CD4-positive, alpha-beta memory T cell (primary cell): ENCODE measurements around the gene TOB2. TPM values are rescaled to one million over a fixed set of nuclear protein-coding genes. Genes with fewer than 3 reads are reported as not detected.

Source experiments
- CTCF ChIA-PET: fragments of 350-600 bp; sonication (Branson Sonifier 250); formaldehyde crosslinking; loops from one replicate; lab custom pipeline; 2021; ENCODE audit warnings: inconsistent platforms; ENCODE audit not compliant: partially characterized antibody; lab: Charles Lee
- POLR2A ChIA-PET: fragments of 350-600 bp; sonication (Branson Sonifier 250); formaldehyde crosslinking; loops from one replicate; lab custom pipeline; 2021; ENCODE audit not compliant: partially characterized antibody; lab: Charles Lee
- DNase-seq, 5 donors: peaks; one replicate each; pipeline versions ENCODE4 v3.0.0 to v3.0.0-alpha.2; 2020 to 2022; ENCODE audit warnings: mixed read lengths in 1 of 5
- H3K27ac ChIP-seq: one replicate; pipeline ENCODE4 v1.7.0; 2013; ENCODE audit warnings: low read depth, low read length
- H3K27me3 ChIP-seq: 2 replicates; pipeline ENCODE4 v1.7.0; 2013; ENCODE audit warnings: mild to moderate bottlenecking, low read length, moderate library complexity; ENCODE audit not compliant: insufficient read depth
- H3K36me3 ChIP-seq: 2 replicates; pipeline ENCODE4 v1.7.0; 2013; ENCODE audit warnings: mild to moderate bottlenecking, low read length, moderate library complexity; ENCODE audit not compliant: insufficient read depth
- H3K4me1 ChIP-seq: 2 replicates; pipeline ENCODE4 v1.7.0; 2013; ENCODE audit warnings: mild to moderate bottlenecking, low read length, moderate library complexity; ENCODE audit not compliant: insufficient read depth
- H3K4me3 ChIP-seq, 2 donors: one replicate each; pipeline ENCODE4 v1.7.0; 2013; ENCODE audit warnings: low read length in 2 of 2, mild to moderate bottlenecking in 1 of 2
- H3K9me3 ChIP-seq, 2 donors: one replicate each; pipeline ENCODE4 v1.7.0; 2013; ENCODE audit warnings: low read length in 2 of 2, control low read depth in 1 of 2; ENCODE audit not compliant: control insufficient read depth in 1 of 2
- H3K27ac Mint-ChIP-seq, 7 donors: one replicate each; pipeline ENCODE4 v1.8.0; 2020 to 2021; ENCODE audit warnings: mixed read lengths in 7 of 7, mild to moderate bottlenecking in 6 of 7, inconsistent platforms in 3 of 7, moderate library complexity in 3 of 7
- H3K27me3 Mint-ChIP-seq, 2 donors: one replicate each; pipeline ENCODE4 v1.8.0; 2020 to 2021; ENCODE audit warnings: mixed read lengths in 2 of 2
- H3K36me3 Mint-ChIP-seq, 2 donors: one replicate each; pipeline ENCODE4 v1.8.0; 2020 to 2021; ENCODE audit warnings: mixed read lengths in 2 of 2, inconsistent platforms in 1 of 2, mild to moderate bottlenecking in 1 of 2
- H3K4me1 Mint-ChIP-seq, 4 donors: one replicate each; pipeline ENCODE4 v1.8.0; 2020 to 2021; ENCODE audit warnings: mixed read lengths in 4 of 4, mild to moderate bottlenecking in 1 of 4
- H3K4me3 Mint-ChIP-seq, 8 donors: one replicate each; pipeline ENCODE4 v1.8.0; 2020 to 2021; ENCODE audit warnings: mixed read lengths in 8 of 8, mild to moderate bottlenecking in 7 of 8, moderate library complexity in 6 of 8, inconsistent platforms in 3 of 8
- H3K9me3 Mint-ChIP-seq, 8 donors: one replicate each; pipeline ENCODE4 v1.8.0; 2020 to 2021; ENCODE audit warnings: mixed read lengths in 8 of 8, mild to moderate bottlenecking in 5 of 8, inconsistent platforms in 3 of 8, moderate library complexity in 1 of 8
- intact Hi-C: fragments of 100-400 bp; cut with micrococcal nuclease; formaldehyde crosslinking; loops from one replicate; pipeline ENCODE4 v1.15.1; 2023
- polyA plus RNA-seq, 2 donors: library from polyadenylated mRNA; unstranded; fragments of 300-500 nt; fragmentation: Illumina TruSeq; gene quantifications; one replicate each; pipeline ENCODE4 v1.2.3, GENCODE V29; 2021
- total RNA-seq, 2 experiments: library from RNA; stranded (reverse); gene quantifications; one replicate each; pipeline ENCODE4 v1.2.3, GENCODE V29; 2021

Gene TOB2
- total and polyA plus RNA-seq, 4 experiments from 2014 or later = 9.6 to 38.7 (median 32.0) TPM

GRCh38 chr22:41485033-41485432 is 38.4 kb upstream of the TOB2 start:
- POLR2A ChIA-PET = no interaction called here

GRCh38 chr22:41482319-41482935 is 35.8 kb upstream of the TOB2 start:
- peaks cover 9% of the 10 kb centered on the region for H3K4me1 ChIP-seq
- peaks cover 24 to 61% (median 38%) of the 10 kb centered on the region in 4 donors for H3K4me1 Mint-ChIP-seq
- H3K9me3 ChIP-seq = no peaks in the 10 kb centered on the region
- ChIA-PET POLR2A (interaction anchor here (0.6 kb wide), 1 partner anchor 244 kb away, joined by 4 read pairs; no protein-coding TSS in a partner anchor), CTCF (interaction anchor here (1.1 kb wide), 1 partner anchor 9 kb away, joined by 3 read pairs; no protein-coding TSS in a partner anchor)
- peaks cover 0 to 9% of the 10 kb centered on the region in 2 donors for H3K36me3 Mint-ChIP-seq
- no peaks in the 10 kb centered on the region for H3K36me3 ChIP-seq
- no peak for DNase-seq
- no peak overlapping the region for H3K4me3 Mint-ChIP-seq
- H3K27me3 Mint-ChIP-seq = no peaks in the 10 kb centered on the region
- intact Hi-C loops = no loop called here
- no peak overlapping the region for H3K4me3 ChIP-seq
- H3K27me3 ChIP-seq = no peaks in the 10 kb centered on the region
- no peak overlapping the region for H3K27ac ChIP-seq
- peak overlapping the region in 3 of 7 donors; percentile 49 to 87 (median 77) for H3K27ac Mint-ChIP-seq
- no peaks in the 10 kb centered on the region for H3K9me3 Mint-ChIP-seq

More at GRCh38 chr22:41485033-41485432, 38.4 kb upstream of the TOB2 start:
- Histone ChIP-seq H3K4me3 (no peak overlapping the region), H3K9me3 (no peaks in the 10 kb centered on the region), H3K36me3 (no peaks in the 10 kb centered on the region), H3K27ac (no peak overlapping the region), H3K27me3 (no peaks in the 10 kb centered on the region), H3K4me1 (peaks cover 9% of the 10 kb centered on the region)
- intact Hi-C loops = no loop called here
- H3K27ac Mint-ChIP-seq = peak overlapping the region in 2 of 7 donors; percentile 59 to 64
- peaks cover 31 to 70% (median 42%) of the 10 kb centered on the region in 4 donors for H3K4me1 Mint-ChIP-seq
- DNase-seq = no peak
- H3K27me3 Mint-ChIP-seq = no peaks in the 10 kb centered on the region
- peaks cover 0 to 9% of the 10 kb centered on the region in 2 donors for H3K36me3 Mint-ChIP-seq
- CTCF ChIA-PET = interaction anchor here (1.1 kb wide), 1 partner anchor 48 kb away, joined by 3 read pairs; no protein-coding TSS in a partner anchor
- H3K4me3 Mint-ChIP-seq = no peak overlapping the region
- no peaks in the 10 kb centered on the region for H3K9me3 Mint-ChIP-seq

- Mint-ChIP-seq H3K27me3 (no peaks in the 10 kb centered on the region), H3K27ac (peak overlapping the region in 1 of 7 donors; percentile 25), H3K4me3 (no peak overlapping the region), H3K36me3 (peaks cover 0 to 9% of the 10 kb centered on the region in 2 donors), H3K9me3 (no peaks in the 10 kb centered on the region), H3K4me1 (peaks cover 21 to 56% (median 35%) of the 10 kb centered on the region in 4 donors)
- Histone ChIP-seq H3K9me3 (no peaks in the 10 kb centered on the region), H3K27me3 (no peaks in the 10 kb centered on the region), H3K27ac (no peak overlapping the region), H3K36me3 (no peaks in the 10 kb centered on the region), H3K4me1 (peaks cover 9% of the 10 kb centered on the region), H3K4me3 (no peak overlapping the region)
- intact Hi-C loops = no loop called here
- ChIA-PET CTCF (interaction anchor here (0.7 to 1.1 kb wide), 2 partner anchors 9 to 14 kb away, joined by 3 read pairs; no protein-coding TSS in a partner anchor), POLR2A (interaction anchor here (0.6 kb wide), 1 partner anchor 243 kb away, joined by 4 read pairs; no protein-coding TSS in a partner anchor)
- no peak for DNase-seq
These were observed 35.3 kb upstream of the TOB2 start for GRCh38 chr22:41481925-41482318.

GRCh38 chr22:41481131-41481830 is 34.7 kb upstream of the TOB2 start:
- intact Hi-C loops = no loop called here
- H3K9me3 ChIP-seq = no peaks in the 10 kb centered on the region
- no peak for DNase-seq
- Mint-ChIP-seq H3K36me3 (peaks cover 0 to 9% of the 10 kb centered on the region in 2 donors), H3K9me3 (no peaks in the 10 kb centered on the region), H3K4me3 (no peak overlapping the region), H3K27ac (no peak overlapping the region), H3K4me1 (peaks cover 21 to 52% (median 34%) of the 10 kb centered on the region in 4 donors), H3K27me3 (no peaks in the 10 kb centered on the region)
- H3K36me3 ChIP-seq = no peaks in the 10 kb centered on the region
- H3K27ac ChIP-seq = no peak overlapping the region
- H3K4me1 ChIP-seq = peaks cover 9% of the 10 kb centered on the region
- H3K27me3 ChIP-seq = no peaks in the 10 kb centered on the region
- H3K4me3 ChIP-seq = no peak overlapping the region
- POLR2A ChIA-PET = interaction anchor here (0.8 kb wide), 1 partner anchor 13 kb away, joined by 3 read pairs; the partner anchor contains the start of gene PHF5A
- CTCF ChIA-PET = interaction anchor here (0.6 to 1.1 kb wide), 4 partner anchors 8 to 476 kb away, joined by 3 to 4 read pairs (median 3); no protein-coding TSS in a partner anchor

- ChIA-PET POLR2A (no interaction called here), CTCF (interaction anchor here (1.1 to 3.1 kb wide), 3 partner anchors 19 to 77 kb away, joined by 3 to 13 read pairs (median 4); no protein-coding TSS in a partner anchor)
- H3K27me3 ChIP-seq = no peaks in the 10 kb centered on the region
- peaks cover 9% of the 10 kb centered on the region for H3K4me1 ChIP-seq
- H3K27ac ChIP-seq = no peak overlapping the region
- Mint-ChIP-seq H3K9me3 (no peaks in the 10 kb centered on the region), H3K27me3 (no peaks in the 10 kb centered on the region), H3K27ac (peak overlapping the region in 2 of 7 donors; percentile 47 to 53), H3K4me3 (no peak overlapping the region), H3K4me1 (peaks cover 17 to 46% (median 29%) of the 10 kb centered on the region in 4 donors), H3K36me3 (peaks cover 0 to 9% of the 10 kb centered on the region in 2 donors)
- no peaks in the 10 kb centered on the region for H3K9me3 ChIP-seq
- no peak overlapping the region for H3K4me3 ChIP-seq
- no peak for DNase-seq
- intact Hi-C loops = no loop called here
- no peaks in the 10 kb centered on the region for H3K36me3 ChIP-seq
These were observed 33.8 kb upstream of the TOB2 start for GRCh38 chr22:41480397-41480735.

- Histone ChIP-seq H3K27ac (no peak overlapping the region), H3K4me3 (no peak overlapping the region), H3K27me3 (no peaks in the 10 kb centered on the region), H3K36me3 (no peaks in the 10 kb centered on the region), H3K9me3 (no peaks in the 10 kb centered on the region), H3K4me1 (peaks cover 6% of the 10 kb centered on the region)
- Mint-ChIP-seq H3K4me1 (peaks cover 15 to 46% (median 28%) of the 10 kb centered on the region in 4 donors), H3K36me3 (peaks cover 0 to 9% of the 10 kb centered on the region in 2 donors), H3K27me3 (no peaks in the 10 kb centered on the region), H3K9me3 (no peaks in the 10 kb centered on the region), H3K4me3 (no peak overlapping the region), H3K27ac (peak overlapping the region in 2 of 7 donors; percentile 9 to 68)
- ChIA-PET CTCF (interaction anchor here (1.0 to 3.1 kb wide), 4 partner anchors 19 to 78 kb away, joined by 3 to 13 read pairs (median 4); no protein-coding TSS in a partner anchor), POLR2A (interaction anchor here (1.5 kb wide), 1 partner anchor 11 kb away, joined by 5 read pairs; the partner anchor contains the start of genes ACO2 and PHF5A)
- intact Hi-C loops = no loop called here
- no peak for DNase-seq
These were observed 33.2 kb upstream of the TOB2 start for GRCh38 chr22:41479671-41480396.
